ENCODE measurements around the gene MRPL51.

The MRPL51 gene

DNA sequence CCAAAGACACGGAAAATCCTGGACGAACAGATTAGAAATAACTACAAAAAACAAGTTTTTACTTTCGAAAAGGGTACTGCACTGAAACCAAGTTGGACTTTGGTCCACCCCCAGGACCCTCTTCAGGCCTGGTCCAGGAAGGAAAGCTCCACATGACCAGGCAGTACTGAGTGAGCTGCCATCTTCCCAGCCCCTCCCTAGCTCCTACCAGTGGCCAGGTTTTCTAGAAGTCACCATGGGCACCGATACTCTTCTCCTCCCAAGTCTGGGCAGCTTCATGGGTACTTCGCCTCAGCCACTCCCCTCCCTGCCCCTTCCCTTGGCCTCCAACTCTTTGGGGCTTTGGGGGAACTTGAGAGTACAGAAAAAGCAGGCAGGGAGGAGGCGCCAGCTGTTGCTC lies 29.2 kb downstream of the MRPL51 start:
- H3K27me3 ChIP-seq (replicated peaks; ENCODE audit: control insufficient read depth, insufficient read depth, low read length) = no peaks in the 10 kb centered on the region
- H3K9me3 ChIP-seq (ENCODE audit: control insufficient read depth, low read length) = no peaks in the 10 kb centered on the region
- peaks cover 72% of the 10 kb centered on the region for H3K36me3 ChIP-seq (ENCODE audit: control insufficient read depth, insufficient read depth, low read length, severe bottlenecking)
- H3K4me3 ChIP-seq (ENCODE audit: low read length) = no peak overlapping the region
- no peak overlapping the region for H3K9ac ChIP-seq (ENCODE audit: low read length)
- H3K4me1 ChIP-seq (ENCODE audit: control insufficient read depth, insufficient read depth, low read length) = peaks cover 11% of the 10 kb centered on the region
- no peak for DNase-seq (ENCODE audit: low read depth)

DNA sequence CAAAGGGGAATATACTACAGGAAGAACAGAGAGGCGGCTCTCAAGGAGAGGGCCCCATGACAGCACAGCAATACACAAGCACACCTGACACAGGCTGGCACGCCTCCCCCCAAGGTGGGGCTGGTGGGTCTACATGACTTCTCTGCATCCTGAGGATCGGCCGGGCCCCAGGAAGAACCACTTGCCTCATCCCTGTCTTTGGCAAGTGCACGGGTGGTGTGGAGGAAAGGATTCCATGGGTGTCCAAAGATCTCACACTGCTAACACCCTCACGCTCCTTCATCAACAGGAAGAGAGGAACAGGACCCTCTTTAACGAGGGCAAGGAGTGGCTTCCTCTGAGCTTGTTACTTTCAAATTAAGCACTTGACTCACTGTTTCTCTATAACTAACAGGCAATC lies 29.8 kb downstream of the MRPL51 start:
- no peaks in the 10 kb centered on the region for H3K27me3 ChIP-seq (replicated peaks; ENCODE audit: control insufficient read depth, insufficient read depth, low read length)
- peaks cover 78% of the 10 kb centered on the region for H3K36me3 ChIP-seq (ENCODE audit: control insufficient read depth, insufficient read depth, low read length, severe bottlenecking)

DNA sequence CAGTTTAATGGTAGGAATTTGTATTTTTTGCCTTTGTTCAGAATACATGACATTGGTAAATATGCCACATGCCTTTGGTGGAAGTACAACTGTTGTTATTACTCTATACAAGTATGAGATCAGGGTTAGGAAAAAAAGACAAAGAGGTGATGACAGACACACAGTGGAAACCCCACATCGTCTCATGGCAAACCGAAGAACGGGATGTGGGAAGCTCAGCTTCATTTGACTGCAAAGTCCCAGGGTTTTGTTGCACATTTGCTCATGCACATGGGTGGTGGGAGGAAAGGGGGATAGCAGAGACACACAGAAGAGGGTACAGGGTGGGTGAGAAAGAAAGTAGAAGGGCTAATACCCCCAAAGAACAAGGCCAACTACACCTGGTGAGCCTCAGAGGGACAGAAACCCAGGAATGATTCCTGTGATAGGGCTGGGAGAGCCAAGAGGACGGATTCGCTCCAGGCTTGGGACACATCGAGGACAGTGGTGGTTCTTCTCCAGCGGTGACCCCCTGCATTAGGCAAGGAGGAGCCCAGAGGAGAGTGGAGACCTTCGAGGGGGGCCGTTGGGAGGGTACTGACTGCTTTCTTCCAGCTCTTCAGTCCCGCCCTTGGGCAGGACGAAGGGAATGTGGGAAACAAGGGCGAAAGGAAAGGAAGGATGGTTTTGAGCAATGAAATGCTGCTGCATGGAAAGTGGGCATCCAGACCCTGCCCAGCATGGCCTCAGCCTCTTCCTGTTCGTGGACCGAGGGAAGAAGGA lies 30.6 kb downstream of the MRPL51 start:
- H3K4me1 ChIP-seq (ENCODE audit: control insufficient read depth, insufficient read depth, low read length) = no peaks in the 10 kb centered on the region
- peaks cover 83% of the 10 kb centered on the region for H3K36me3 ChIP-seq (ENCODE audit: control insufficient read depth, insufficient read depth, low read length, severe bottlenecking)
- no peak overlapping the region for H3K4me3 ChIP-seq (ENCODE audit: low read length)
- no peaks in the 10 kb centered on the region for H3K9me3 ChIP-seq (ENCODE audit: control insufficient read depth, low read length)
- no peaks in the 10 kb centered on the region for H3K27me3 ChIP-seq (replicated peaks; ENCODE audit: control insufficient read depth, insufficient read depth, low read length)
- H3K9ac ChIP-seq (ENCODE audit: low read length) = no peak overlapping the region
- no peak for DNase-seq (ENCODE audit: low read depth)

More for the DNA sequence above, 29.8 kb downstream of the MRPL51 start:
- Histone ChIP-seq H3K4me3 (ENCODE audit: low read length) (no peak overlapping the region), H3K9ac (ENCODE audit: low read length) (no peak overlapping the region), H3K4me1 (ENCODE audit: control insufficient read depth, insufficient read depth, low read length) (peaks cover 5% of the 10 kb centered on the region), H3K9me3 (ENCODE audit: control insufficient read depth, low read length) (no peaks in the 10 kb centered on the region)
- no peak for DNase-seq (ENCODE audit: low read depth)

DNA sequence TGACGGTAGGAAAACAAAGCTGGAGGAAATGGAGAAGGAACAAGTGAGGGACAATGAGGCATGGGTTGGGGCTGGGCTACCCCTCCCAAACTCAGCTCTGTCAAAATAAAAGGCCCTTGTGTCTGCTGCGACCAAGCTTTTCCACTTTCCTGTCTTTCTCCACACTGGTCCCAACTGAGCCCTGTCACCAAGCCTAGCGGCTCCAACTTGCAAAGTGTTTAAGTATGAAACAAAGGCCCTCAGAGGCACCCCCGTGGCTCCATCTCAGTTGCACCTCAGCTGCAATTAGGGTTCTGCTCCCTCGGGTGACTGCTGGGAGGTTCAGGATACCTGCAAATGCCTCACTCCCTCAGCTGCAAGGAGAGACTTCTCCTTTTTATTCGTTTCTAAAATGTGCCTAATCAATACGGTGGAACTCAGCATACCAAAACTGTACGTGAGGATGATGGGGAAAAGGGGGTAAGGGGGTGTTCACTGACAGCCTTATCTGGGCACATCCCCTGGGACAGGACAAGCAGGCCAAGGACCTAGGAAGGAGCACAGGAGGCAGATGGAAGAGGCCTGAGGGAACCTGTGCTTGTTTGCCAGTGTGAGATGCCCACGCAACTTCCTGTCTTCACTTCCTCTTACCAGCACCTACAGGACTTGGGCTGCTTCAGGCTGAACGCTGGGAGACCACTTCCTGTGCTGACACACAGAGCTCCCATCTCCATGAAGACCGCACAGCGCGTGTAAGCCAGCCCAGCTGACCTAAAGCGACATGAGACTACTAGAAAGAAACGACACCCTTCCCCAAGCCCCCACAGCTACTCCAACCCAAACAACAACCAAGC lies 31.4 kb downstream of the MRPL51 start:
- no peaks in the 10 kb centered on the region for H3K9me3 ChIP-seq (ENCODE audit: control insufficient read depth, low read length)
- H3K4me3 ChIP-seq (ENCODE audit: low read length) = no peak overlapping the region
- no peaks in the 10 kb centered on the region for H3K4me1 ChIP-seq (ENCODE audit: control insufficient read depth, insufficient read depth, low read length)
- H3K9ac ChIP-seq (ENCODE audit: low read length) = no peak overlapping the region
- peaks cover 88% of the 10 kb centered on the region for H3K36me3 ChIP-seq (ENCODE audit: control insufficient read depth, insufficient read depth, low read length, severe bottlenecking)
- H3K27me3 ChIP-seq (replicated peaks; ENCODE audit: control insufficient read depth, insufficient read depth, low read length) = no peaks in the 10 kb centered on the region
- no peak for DNase-seq (ENCODE audit: low read depth)

DNA sequence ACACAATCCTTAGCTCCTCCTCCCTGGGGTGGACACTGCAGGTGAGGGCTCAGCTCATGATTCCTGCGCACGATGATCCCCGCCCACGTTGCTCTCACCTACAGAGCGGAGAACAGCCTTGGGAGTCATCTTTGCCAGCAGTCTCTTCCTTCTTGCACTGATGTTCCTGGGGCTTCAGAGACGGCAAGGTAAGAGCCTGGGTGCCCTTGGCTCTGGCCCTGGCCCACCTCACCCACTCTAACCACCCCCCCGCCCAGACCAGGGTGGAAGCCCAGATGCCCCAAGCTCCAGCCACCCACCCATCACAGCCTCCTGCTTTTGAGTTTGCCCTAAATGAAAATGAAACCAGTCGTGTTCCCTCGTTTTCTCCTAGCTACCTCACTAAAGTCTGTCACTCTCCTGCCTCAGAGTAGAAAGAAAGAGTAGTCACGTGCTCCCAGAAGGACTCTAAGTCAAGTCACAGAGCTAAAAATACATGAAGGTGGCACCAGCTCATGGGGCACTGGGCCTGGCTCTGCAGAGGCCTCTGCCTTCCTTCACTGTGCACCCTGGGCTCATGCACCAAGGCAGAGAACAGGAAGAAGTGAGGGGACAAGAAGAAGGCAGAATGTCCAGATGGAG lies 32.2 kb downstream of the MRPL51 start:
- DNase-seq (ENCODE audit: low read depth) = no peak
- Histone ChIP-seq H3K9ac (ENCODE audit: low read length) (no peak overlapping the region), H3K9me3 (ENCODE audit: control insufficient read depth, low read length) (no peaks in the 10 kb centered on the region), H3K4me1 (ENCODE audit: control insufficient read depth, insufficient read depth, low read length) (no peaks in the 10 kb centered on the region), H3K36me3 (ENCODE audit: control insufficient read depth, insufficient read depth, low read length, severe bottlenecking) (peaks cover 82% of the 10 kb centered on the region), H3K4me3 (ENCODE audit: low read length) (no peak overlapping the region), H3K27me3 (replicated peaks; ENCODE audit: control insufficient read depth, insufficient read depth, low read length) (no peaks in the 10 kb centered on the region)

DNA sequence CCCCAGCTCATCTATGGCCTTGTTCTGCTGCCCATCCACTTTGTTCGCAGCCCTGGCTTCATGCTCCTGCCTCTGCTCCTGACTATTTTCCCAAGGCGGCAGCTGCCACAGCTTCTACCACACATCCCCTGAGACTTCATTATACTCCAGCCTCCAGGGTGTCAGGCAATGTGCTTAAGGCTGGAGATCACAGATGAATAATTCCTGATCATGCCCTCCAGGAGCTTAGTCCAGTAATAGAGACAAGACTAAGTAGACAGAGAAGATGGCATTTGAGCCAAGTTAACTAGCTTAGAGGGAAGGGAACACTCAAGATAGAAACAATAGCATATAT lies 34.1 kb downstream of the MRPL51 start:
- no peaks in the 10 kb centered on the region for H3K4me1 ChIP-seq (ENCODE audit: control insufficient read depth, insufficient read depth, low read length)
- no peak overlapping the region for H3K9ac ChIP-seq (ENCODE audit: low read length)
- H3K9me3 ChIP-seq (ENCODE audit: control insufficient read depth, low read length) = no peaks in the 10 kb centered on the region
- peaks cover 72% of the 10 kb centered on the region for H3K36me3 ChIP-seq (ENCODE audit: control insufficient read depth, insufficient read depth, low read length, severe bottlenecking)
- no peaks in the 10 kb centered on the region for H3K27me3 ChIP-seq (replicated peaks; ENCODE audit: control insufficient read depth, insufficient read depth, low read length)
- DNase-seq (ENCODE audit: low read depth) = no peak
- H3K4me3 ChIP-seq (ENCODE audit: low read length) = no peak overlapping the region

DNA sequence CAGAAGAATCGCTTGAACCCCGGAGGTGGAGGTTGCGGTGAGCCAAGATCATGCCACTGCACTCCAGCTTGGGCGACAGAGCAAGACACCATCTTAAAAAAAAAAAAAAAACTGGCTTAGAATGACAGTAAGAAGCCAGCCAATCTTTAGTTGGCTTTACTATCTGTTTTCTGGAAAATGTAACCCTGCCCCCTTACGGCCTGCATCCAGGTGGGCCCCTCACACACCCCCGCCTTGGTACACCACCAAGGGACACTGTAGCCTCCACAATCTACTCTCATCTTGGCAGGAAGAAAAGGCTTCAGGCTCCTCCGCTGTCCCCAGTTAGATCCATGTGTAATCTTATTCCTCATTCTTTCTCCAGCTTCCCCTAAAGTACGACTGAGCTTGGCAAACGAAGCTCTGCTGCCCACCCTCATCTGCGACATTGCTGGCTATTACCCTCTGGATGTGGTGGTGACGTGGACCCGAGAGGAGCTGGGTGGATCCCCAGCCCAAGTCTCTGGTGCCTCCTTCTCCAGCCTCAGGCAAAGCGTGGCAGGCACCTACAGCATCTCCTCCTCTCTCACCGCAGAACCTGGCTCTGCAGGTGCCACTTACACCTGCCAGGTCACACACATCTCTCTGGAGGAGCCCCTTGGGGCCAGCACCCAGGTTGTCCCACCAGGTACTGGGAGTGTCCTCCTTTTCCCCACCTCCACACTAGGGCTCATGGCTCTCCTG lies 34.6 kb downstream of the MRPL51 start:
- peaks cover 67% of the 10 kb centered on the region for H3K36me3 ChIP-seq (ENCODE audit: control insufficient read depth, insufficient read depth, low read length, severe bottlenecking)
- no peaks in the 10 kb centered on the region for H3K27me3 ChIP-seq (replicated peaks; ENCODE audit: control insufficient read depth, insufficient read depth, low read length)
- no peaks in the 10 kb centered on the region for H3K4me1 ChIP-seq (ENCODE audit: control insufficient read depth, insufficient read depth, low read length)
- H3K4me3 ChIP-seq (ENCODE audit: low read length) = no peak overlapping the region
- H3K9me3 ChIP-seq (ENCODE audit: control insufficient read depth, low read length) = no peaks in the 10 kb centered on the region
- no peak overlapping the region for H3K9ac ChIP-seq (ENCODE audit: low read length)
- no peak for DNase-seq (ENCODE audit: low read depth)

DNA sequence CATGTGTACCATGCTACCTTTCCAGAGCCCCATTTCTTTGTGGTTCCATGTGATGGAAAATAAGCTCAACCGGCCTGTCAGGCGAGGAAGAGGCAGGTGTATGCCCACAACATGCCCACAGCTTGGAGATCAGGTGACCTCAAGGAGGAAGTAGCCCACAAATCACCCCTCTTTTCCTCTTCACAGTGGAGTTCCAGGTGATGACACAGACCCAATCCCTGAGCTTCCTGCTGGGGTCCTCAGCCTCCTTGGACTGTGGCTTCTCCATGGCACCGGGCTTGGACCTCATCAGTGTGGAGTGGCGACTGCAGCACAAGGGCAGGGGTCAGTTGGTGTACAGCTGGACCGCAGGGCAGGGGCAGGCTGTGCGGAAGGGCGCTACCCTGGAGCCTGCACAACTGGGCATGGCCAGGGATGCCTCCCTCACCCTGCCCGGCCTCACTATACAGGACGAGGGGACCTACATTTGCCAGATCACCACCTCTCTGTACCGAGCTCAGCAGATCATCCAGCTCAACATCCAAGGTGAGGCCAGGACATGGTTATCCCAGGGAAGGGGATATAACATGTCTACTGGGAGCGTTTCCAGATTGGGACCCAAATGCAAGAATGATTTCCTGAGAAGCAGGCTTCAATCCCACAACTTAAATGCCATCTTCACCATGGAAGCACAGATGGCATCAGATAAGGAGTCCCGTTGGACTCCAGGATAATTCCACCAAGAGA lies 35.7 kb downstream of the MRPL51 start:
- H3K4me1 ChIP-seq (ENCODE audit: control insufficient read depth, insufficient read depth, low read length) = peaks cover 9% of the 10 kb centered on the region
- H3K9me3 ChIP-seq (ENCODE audit: control insufficient read depth, low read length) = no peaks in the 10 kb centered on the region
- no peaks in the 10 kb centered on the region for H3K27me3 ChIP-seq (replicated peaks; ENCODE audit: control insufficient read depth, insufficient read depth, low read length)
- peaks cover 56% of the 10 kb centered on the region for H3K36me3 ChIP-seq (ENCODE audit: control insufficient read depth, insufficient read depth, low read length, severe bottlenecking)
- no peak overlapping the region for H3K4me3 ChIP-seq (ENCODE audit: low read length)
- no peak overlapping the region for H3K9ac ChIP-seq (ENCODE audit: low read length)
- no peak for DNase-seq (ENCODE audit: low read depth)

DNA sequence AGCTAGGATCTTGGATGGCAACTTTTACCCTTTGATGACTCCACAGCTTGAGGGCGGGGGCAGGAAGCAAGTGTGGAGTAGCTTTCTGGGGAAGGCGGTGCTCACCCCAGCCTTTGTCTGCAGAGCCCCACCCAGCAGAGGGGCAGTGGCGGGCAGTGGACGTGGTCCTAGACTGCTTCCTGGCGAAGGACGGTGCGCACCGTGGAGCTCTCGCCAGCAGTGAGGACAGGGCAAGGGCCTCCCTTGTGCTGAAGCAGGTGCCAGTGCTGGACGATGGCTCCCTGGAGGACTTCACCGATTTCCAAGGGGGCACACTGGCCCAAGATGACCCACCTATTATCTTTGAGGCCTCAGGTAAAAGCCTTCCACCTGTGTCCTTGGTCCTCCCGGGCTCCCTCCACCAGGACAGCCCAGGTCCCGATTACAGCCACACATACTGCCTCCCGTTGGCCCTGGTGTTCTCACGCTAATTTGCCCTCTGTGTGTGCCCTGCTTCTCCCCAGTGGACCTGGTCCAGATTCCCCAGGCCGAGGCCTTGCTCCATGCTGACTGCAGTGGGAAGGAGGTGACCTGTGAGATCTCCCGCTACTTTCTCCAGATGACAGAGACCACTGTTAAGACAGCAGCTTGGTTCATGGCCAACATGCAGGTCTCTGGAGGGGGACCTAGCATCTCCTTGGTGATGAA lies 40.0 kb downstream of the MRPL51 start:
- Histone ChIP-seq H3K4me3 (ENCODE audit: low read length) (peak overlapping the region; percentile 84), H3K36me3 (ENCODE audit: control insufficient read depth, insufficient read depth, low read length, severe bottlenecking) (peaks cover 18% of the 10 kb centered on the region), H3K4me1 (ENCODE audit: control insufficient read depth, insufficient read depth, low read length) (peaks cover 27% of the 10 kb centered on the region), H3K9ac (ENCODE audit: low read length) (peak overlapping the region; percentile 93), H3K9me3 (ENCODE audit: control insufficient read depth, low read length) (no peaks in the 10 kb centered on the region), H3K27me3 (replicated peaks; ENCODE audit: control insufficient read depth, insufficient read depth, low read length) (no peaks in the 10 kb centered on the region)
- DNase-seq (ENCODE audit: low read depth) = no peak

DNA sequence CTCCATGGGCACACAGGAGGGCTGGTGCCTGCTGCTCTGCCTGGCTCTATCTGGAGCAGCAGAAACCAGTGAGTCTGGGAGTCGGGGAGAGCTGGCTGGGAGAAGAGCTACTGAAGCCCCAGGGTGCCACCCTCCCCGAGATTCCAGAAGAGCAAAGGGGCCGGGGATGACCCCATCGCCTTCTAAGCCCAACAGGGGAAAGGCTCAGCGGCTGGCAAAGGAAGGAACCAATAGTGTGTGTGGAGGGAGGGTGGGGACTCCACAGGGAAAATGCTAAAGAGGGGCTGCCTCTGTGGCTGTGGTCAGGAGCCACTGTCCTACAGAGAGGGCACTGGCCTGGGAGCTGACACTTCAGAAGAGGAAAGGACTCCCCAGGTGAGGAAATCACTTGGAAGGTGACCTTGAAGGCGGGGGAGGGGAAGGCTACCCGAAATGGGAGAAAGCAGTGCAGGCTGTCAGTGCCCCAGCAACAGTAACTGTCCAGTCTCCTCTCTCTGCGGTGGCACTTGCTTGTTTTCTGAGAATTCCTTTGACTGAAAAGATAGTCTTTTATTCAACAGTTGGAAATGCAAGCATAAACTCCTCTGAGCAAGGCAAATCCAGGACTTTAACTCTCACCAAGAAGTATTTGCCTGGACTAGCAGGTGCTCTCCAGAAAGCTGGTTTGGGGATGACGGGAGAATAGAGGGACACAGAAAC lies 40.7 kb downstream of the MRPL51 start:
- no peak for DNase-seq (ENCODE audit: low read depth)
- no peaks in the 10 kb centered on the region for H3K27me3 ChIP-seq (replicated peaks; ENCODE audit: control insufficient read depth, insufficient read depth, low read length)
- peaks cover 27% of the 10 kb centered on the region for H3K4me1 ChIP-seq (ENCODE audit: control insufficient read depth, insufficient read depth, low read length)
- H3K9ac ChIP-seq (ENCODE audit: low read length) = peak overlapping the region; percentile 93
- H3K4me3 ChIP-seq (ENCODE audit: low read length) = peak overlapping the region; percentile 84
- H3K36me3 ChIP-seq (ENCODE audit: control insufficient read depth, insufficient read depth, low read length, severe bottlenecking) = peaks cover 14% of the 10 kb centered on the region
- H3K9me3 ChIP-seq (ENCODE audit: control insufficient read depth, low read length) = no peaks in the 10 kb centered on the region

Measured in adipocyte (in vitro differentiated cells).